Transverse colon (tissue), 4 donors: ENCODE results near the gene KIAA1328.

Experiments
- EP300 ChIP-seq: sonication (generic); formaldehyde crosslinking; IDR thresholded peaks from one replicate; pipeline ENCODE4 v1.6.1; 2017; ENCODE audit warnings: antibody characterized with exemption, low read depth
- POLR2AphosphoS5 ChIP-seq, 3 donors: sonication (generic); formaldehyde crosslinking; IDR thresholded peaks; one replicate each; pipeline ENCODE4 v1.6.1; 2016; ENCODE audit warnings: antibody characterized with exemption in 3 of 3
- TF ChIP-seq, protein P1 (sequence below), 5 experiments: fragments of 200-600 bp in 3 of 5; fragments of 450-650 bp in 2 of 5; sonication (generic) in 3 of 5; IDR thresholded peaks; 1 replicate in 2 of 5; 2 replicates in 3 of 5; pipeline ENCODE4 v1.5.1; 2016 to 2017; ENCODE audit warnings: antibody characterized with exemption in 5 of 5, inconsistent platforms in 3 of 5, mild to moderate bottlenecking in 2 of 5, moderate library complexity in 1 of 5

DNA sequence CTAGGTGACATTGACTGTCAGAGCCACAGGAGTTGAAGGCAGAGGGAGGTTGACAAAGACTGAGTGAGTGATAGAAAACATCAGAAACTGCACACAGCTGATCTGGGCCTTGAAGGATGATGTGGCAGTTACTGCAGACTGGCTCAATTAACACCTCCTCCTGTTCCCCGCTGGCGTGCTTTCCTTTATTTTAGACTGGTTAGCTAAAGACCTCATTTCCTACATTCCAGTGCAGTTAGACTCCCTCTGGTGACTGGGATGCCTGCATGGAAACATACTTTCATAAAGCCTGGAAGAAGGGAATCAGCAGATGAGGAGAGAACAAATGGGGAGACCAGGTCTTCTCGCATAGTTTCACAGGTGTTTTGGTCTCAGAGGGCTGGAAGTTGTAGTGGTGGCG, 7.2 kb upstream of the KIAA1328 start:
- TF ChIP-seq, protein P1, sequence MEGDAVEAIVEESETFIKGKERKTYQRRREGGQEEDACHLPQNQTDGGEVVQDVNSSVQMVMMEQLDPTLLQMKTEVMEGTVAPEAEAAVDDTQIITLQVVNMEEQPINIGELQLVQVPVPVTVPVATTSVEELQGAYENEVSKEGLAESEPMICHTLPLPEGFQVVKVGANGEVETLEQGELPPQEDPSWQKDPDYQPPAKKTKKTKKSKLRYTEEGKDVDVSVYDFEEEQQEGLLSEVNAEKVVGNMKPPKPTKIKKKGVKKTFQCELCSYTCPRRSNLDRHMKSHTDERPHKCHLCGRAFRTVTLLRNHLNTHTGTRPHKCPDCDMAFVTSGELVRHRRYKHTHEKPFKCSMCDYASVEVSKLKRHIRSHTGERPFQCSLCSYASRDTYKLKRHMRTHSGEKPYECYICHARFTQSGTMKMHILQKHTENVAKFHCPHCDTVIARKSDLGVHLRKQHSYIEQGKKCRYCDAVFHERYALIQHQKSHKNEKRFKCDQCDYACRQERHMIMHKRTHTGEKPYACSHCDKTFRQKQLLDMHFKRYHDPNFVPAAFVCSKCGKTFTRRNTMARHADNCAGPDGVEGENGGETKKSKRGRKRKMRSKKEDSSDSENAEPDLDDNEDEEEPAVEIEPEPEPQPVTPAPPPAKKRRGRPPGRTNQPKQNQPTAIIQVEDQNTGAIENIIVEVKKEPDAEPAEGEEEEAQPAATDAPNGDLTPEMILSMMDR (IDR thresholded peaks at IDR 0.05): no peak
- TF ChIP-seq POLR2AphosphoS5 (IDR thresholded peaks at IDR 0.05): no peak
- TF ChIP-seq EP300: no peak
